Omental fat pad (tissue), 4 donors: ENCODE results near the gene SKA1. TPM values are rescaled to one million over a fixed set of nuclear protein-coding genes. Genes with fewer than 3 reads are reported as not detected.
"Not testable (repeated sequence)": the region's sequence is repeated elsewhere in the genome, so short reads cannot be mapped to it uniquely, and the experiment has no call there.

Source experiments
- ATAC-seq: fragments of 150-250 bp; one replicate; pipeline ENCODE4 v1.9.1; 2016; ENCODE audit warnings: mild to moderate bottlenecking, moderate library complexity; ENCODE audit not compliant: low FRiP score
- DNase-seq: peaks from one replicate; pipeline ENCODE4 v3.0.0-alpha.2; 2019; ENCODE audit warnings: low spot score
- CTCF ChIP-seq, 3 donors: fragments of 450-650 bp; IDR thresholded peaks; one replicate each; pipeline ENCODE4 v1.5.1; 2016 to 2017; ENCODE audit warnings: antibody characterized with exemption in 3 of 3, mild to moderate bottlenecking in 3 of 3, moderate library complexity in 2 of 3
- total RNA-seq, 4 donors: library from RNA; depleted of rRNA; stranded (reverse); fragments of >200 nt; gene quantifications; one replicate each; pipeline ENCODE4 v1.1.0, GENCODE V29; 2016

SKA1 gene
- total RNA-seq, 4 donors from 2014 or later = 1.2 TPM; not detected in 3

DNA sequence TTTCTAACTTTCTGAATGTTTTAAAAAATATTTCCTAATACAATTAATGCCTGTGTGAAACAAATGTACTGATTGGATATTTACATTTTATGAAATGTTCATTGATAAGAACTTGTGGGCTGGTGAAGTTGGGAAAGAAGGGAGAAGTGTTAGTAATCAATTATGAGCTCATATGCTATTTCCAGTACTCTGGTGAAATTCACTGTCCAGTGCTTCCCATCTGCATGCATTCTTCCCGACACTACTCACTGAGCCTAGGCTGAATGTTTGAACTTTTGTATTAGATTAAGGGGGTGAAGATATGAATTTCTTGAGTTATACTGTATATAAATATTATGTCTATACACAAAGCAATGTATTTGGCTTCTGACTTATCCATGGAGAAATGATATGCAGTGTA lies 36.0 kb downstream of the SKA1 start:
- DNase-seq (no peak), ATAC-seq (no peak)
- TF ChIP-seq CTCF (IDR thresholded peaks at IDR 0.05) = no peak

GRCh38 chr18:50416832-50417231 lies 42.0 kb downstream of the SKA1 start:
- DNase-seq, ATAC-seq: not testable (repeated sequence)

GRCh38 chr18:50417705-50418104 lies 42.9 kb downstream of the SKA1 start:
- DNase-seq, ATAC-seq: not testable (repeated sequence)

DNA sequence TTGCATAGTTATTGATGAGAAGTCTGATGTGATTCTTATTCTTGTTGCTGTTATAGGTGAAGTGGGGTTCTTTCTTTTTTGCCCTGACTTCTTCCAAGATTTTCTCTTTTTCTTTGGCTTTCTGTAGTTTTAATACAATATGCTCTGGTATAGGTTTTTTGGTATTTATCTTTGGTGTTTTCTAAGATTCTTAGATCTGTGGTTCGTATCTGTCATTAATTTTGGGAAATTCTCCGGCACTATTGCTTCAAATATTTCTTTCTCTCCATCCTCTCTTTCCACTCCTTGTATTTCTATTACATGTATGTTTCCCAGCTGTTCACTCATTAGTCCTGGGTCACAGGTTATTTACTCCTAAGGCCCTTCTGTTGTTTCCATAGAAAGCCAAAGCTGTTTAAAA lies 43.8 kb downstream of the SKA1 start:
- DNase-seq (no peak), ATAC-seq (no peak)
- no peak for TF ChIP-seq CTCF (IDR thresholded peaks at IDR 0.05)

GRCh38 chr18:50422286-50422898 lies 47.5 kb downstream of the SKA1 start:
- ATAC-seq (no peak), DNase-seq (no peak)
- no peak for TF ChIP-seq CTCF (IDR thresholded peaks at IDR 0.05)

- no peak for TF ChIP-seq CTCF (IDR thresholded peaks at IDR 0.05)
- DNase-seq (no peak), ATAC-seq (no peak)
Observed at GRCh38 chr18:50424877-50425690, 50.2 kb downstream of the SKA1 start.

DNA sequence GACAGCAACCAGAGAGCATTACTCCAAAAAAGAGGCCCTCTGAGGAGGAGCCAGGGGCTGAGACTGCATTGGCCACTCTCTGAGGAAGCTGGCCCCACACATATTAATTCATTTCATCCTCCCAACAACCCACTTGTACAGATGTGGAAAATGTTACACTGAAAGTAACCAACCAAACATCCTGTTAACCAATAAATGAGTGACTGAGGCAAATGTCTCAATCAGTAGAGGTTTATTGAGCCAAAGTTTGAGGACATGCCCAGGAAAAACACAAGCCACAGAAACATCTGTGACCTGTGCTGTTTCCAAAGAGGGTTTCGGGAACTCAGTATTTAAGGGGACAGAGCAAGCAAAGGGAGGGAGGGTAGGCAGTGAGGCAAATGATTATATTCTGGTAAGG lies 53.0 kb downstream of the SKA1 start:
- no peak for TF ChIP-seq CTCF (IDR thresholded peaks at IDR 0.05)

DNA sequence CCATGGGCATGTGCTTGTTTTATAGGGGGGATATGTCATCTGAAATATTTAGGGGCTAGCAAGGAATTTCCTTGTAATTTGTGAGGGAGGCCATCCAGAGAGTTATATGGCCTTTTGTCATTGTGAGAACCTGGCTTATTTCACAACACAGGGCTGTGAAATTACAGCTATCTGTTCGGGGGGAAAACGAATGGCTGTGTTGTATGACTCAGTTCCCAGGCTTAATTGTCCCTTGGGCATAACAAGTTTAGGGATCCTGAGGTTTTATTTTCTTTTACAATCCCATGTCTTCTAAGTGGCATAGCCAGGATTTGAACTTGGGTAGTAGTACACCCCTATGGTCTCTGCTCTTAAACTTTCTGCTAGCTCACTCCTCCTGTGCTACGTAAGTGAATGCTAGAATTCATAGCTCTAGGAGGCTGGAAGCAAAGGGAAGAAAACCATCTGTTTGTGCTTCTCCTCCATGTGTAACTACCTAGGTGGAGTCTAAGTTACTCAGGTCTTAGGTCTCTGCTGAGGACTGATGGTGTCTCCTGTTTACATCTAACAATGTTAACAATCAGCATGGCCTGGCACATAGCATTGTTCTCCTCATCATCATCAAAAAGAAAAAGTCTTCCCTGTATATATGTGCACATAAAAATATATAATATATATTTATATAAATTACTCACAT lies 53.8 kb downstream of the SKA1 start:
- no peak for DNase-seq
- TF ChIP-seq CTCF (IDR thresholded peaks at IDR 0.05) = no peak
- no peak for ATAC-seq

More for the DNA sequence above, 53.0 kb downstream of the SKA1 start:
- DNase-seq (no peak), ATAC-seq (no peak)
